NCI-H524 (cell line): ENCODE measurements around the gene SLC22A12.

Source experiments
- DNase-seq, 2 experiments: peaks; one replicate each; lab custom pipeline; 2025; lab: John Stamatoyannopoulos, UW

The SLC22A12 gene

DNA sequence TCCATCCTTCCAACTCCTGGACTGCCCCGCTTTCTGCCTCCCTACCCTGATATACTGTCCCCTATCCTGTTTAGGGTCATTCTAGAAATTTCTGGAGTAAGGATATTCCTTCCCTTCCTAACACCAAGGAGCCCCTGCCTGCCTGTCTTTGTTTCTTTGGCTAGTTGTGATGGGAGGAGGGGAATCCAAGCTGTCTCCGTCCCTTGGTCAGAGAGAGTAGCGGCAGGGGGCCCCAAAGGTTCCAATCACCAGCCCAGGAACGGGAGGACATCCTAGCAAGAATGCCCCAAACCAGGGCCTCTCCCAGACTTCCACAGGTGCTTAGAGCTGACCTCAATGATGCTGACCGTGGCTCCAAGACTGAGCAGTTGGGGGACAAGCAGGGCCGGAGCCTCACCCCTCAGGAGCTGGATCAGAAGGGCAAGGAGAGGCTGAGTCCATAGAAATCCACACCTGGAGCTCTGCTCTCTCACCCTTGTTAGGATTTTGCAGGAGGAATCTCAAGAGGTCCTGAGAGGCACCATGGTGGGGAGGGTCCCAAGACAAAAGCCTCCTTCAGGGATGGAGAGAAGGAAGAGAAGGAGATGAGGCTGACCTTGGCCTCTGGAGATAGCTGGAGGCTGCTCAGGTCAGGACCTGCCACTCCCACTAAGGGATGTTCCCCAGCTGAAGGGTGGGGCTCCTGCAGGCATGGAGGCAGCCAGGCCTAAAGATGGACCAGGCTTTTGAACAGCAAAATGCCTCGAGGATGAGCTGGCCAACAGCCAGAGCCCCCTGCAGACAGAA, 13.6 kb downstream of the SLC22A12 start:
- DNase-seq, result no peak

DNA sequence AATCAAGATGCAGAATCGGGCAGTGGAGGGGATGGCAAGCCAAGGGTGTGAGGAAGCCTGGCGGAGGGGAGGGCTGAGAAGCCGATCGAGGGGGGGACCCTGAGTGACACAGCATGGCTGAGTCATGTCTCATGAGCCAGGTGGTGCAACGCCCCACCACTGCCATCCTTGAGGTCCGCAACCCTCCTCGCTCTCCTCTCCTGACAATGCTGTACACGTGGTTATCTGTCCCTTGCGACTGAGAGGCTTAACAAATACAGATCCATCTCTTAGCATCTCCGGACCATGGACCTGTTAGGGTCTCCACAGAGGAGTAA, 14.2 kb downstream of the SLC22A12 start:
- DNase-seq, result no peak

DNA sequence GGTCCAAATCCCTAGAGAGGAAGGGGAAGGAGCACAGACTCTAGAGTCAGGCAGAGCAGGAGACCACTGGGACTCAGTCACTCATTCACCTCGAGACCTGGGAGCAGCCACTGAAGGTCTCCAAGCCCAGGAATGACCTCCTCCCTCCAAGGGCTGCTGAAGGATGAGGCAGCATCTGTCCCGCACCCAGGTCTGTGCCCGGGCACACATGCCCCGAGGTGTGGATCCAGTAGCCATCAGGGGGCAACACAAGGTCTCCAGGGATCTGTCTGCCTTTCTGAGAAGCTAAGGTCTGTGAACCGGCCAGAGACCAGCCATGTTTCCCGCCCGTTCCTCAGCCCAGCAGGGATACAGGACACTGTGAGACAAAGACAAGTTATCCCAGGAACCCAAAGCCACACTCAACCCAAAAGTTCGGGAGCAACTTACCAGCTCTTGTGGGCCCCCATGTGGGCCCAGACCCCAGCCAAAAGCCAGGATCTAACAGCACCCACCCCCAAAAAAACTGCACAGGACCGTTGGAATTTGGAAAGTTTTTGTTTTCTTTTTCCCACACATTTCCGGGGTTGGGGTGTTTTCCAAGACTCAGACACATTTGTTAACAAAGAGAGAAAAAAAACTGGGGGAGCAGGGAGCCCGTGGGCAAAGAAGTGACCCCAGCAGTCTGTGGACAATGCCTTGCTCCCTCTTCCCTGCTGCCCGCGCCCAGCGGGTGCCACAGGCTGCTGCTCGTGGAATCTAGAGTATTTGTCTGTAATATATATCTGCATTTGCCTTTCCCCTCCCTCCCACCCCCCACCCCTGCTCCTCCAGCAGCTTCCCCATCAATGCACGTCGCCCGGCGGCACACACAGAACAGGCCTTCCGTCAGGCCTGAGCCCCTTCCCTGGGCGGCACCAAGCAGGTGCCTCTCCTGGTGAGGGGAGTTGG, 14.9 kb downstream of the SLC22A12 start:
- DNase-seq, result no peak

DNA sequence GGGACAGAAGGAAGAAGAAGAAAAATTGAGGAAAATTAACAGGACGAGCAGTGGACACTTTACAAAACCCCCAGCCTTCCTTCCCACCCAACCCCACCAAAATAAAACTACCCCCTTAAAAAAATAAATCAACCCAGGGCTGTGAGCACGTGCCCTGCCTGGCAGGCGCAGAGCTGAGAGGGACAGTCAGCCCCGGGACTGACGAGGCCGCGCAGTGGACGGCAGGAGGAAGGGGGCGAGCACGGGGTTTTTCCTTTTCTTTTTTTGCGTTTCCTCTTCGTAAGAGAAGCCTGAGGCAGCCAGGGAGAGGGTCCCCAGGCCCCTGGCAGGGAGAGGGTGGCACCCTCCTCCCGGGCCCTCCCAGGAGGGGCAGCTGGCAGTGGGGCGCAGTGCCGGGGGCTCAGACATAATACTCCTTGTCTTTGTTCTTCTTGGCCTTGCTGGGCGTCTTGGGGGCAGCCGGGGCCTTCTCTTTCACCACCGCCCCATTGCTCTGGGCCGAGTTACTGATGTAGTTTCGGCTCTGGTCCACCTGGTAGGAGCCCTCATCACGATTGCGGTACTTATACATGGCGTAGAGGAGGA, 15.9 kb downstream of the SLC22A12 start:
- no peak for DNase-seq

DNA sequence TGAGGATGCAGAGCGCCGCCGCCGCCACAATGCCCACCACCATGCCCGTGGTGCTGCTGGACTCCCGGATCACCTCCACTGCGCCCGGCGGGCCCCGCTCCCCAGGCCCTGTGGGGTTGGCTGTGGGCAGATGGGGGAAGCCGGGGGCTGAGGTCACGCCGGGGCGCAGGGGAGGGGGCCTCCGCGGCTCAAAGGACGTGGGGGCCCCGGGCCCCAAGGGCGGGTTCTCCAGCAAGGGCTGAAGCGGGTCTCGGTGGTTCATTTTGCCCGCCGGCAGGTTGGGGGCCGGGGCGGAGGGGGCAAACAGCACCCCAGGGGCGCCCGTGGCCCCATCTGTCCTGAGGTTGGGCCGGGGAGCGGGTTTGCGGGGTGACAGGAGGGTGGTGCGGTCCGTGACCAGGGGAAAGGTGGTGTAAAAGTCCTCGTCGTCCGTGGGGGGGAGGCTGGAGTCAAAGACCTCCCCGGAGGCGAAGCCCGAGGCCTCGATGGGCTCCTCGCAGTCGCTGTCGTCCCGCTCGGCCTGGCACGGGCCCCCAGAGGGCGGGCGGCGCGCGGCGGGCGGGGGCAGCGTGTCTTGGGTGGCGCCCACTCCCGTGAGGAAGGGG, 16.5 kb downstream of the SLC22A12 start:
- no peak for DNase-seq

DNA sequence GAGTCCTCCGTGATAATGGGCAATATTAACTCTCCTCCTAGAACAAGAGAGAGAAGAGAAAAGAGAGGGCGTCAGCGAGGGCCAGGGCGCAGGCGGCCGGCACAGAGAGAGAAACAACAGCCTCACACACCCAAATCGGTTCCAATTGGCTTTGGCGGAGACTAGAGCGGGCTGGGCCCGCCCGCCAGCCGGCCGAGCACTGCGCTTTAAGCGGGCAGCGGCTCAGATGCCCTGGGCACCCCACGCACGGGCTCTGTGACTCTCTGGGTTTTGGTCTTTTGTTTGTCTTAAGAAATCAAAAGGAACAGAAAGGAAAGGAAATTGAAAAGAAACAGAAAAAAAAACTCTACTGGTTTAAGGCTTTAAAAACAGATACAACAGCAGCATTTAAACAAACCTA, 17.0 kb downstream of the SLC22A12 start:
- no peak for DNase-seq

DNA sequence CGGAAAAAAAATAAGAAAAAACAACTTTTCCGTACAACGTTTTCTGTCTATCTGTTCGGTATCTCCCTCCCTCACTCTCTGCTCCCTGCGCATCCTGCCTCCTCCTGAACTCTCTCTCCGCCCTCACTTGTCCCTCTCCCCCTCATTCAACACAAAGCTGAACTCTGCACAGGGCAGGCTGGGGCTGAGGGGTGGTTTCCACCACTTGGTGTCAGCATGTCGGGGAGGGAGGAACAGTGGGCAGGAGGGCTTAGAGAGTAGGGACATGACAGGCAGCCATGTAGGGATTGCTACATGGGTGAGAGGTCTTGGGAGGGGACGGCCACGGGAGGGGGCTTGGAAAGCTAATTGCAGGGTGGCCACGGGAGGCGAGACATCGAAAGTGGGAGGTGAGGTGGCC, 17.6 kb downstream of the SLC22A12 start:
- DNase-seq, result no peak

DNA sequence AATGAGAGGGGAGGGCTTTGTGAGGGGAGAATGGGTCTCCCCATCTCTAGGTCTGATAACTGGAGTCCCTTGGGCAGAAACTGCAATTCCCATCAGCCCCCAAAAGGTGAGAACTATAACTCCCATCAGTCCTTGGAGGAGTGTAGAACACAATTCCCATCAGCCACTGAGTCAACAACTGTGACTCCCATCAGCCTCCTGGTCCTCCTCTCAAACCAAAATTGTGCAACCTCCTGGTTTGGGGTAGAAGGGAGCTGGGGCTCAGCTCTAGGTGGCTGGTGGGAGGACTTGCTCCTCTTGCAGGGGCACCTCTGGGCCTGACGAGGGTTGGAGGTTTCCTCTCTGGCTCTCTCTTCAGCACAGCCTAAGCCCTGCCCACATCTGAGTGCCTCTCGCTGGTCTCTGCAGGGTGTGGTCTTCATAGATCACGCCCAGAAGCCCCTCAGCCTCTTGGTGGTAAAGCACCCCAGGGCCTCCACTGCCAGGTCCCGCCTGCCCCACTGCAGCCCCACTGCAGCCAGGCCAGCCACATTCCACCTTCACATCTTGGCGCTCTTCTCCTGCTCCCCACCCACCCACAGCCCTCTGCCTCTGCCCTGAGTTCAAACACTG, 18.5 kb downstream of the SLC22A12 start:
- DNase-seq, result no peak

DNA sequence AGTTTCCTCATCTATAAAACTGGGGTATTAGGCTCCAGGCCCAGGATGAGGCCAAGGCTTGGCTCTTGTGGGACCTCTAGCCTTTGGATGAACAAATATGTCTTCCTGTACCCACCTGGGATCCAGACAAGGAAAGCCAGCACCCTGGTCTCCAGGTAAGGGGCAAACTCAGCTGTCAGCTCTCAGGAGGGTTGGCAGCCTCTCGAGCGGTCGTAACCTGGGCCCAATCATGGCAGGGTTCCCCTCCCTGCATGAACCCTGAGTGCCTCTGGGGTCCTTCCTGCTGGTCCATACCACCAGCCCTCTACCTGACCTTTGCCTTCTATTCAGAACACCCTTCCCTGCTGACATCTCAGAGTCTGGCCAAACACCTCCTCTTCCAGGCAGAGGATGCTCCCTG, 19.6 kb downstream of the SLC22A12 start:
- DNase-seq, result no peak

DNA sequence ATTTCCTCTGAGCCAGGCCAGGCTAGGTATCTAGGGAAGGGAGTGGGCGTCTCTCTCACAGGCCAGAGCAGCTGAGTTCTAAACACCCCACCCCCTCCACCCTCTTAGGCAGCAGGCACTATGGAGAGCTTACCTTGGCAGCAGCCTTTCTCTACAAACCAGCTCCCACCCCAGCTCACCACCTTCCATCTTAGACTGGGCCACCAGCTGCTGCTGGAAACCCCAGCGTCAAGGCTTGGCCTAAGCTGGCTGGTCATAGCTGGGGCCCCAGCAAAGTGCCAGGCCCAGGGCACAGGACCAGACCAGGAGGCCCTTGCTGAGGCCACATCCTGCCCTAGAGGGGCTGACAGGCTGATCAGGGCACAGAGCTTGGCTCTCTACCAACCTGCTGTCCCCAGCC, 20.2 kb downstream of the SLC22A12 start:
- no peak for DNase-seq

DNA sequence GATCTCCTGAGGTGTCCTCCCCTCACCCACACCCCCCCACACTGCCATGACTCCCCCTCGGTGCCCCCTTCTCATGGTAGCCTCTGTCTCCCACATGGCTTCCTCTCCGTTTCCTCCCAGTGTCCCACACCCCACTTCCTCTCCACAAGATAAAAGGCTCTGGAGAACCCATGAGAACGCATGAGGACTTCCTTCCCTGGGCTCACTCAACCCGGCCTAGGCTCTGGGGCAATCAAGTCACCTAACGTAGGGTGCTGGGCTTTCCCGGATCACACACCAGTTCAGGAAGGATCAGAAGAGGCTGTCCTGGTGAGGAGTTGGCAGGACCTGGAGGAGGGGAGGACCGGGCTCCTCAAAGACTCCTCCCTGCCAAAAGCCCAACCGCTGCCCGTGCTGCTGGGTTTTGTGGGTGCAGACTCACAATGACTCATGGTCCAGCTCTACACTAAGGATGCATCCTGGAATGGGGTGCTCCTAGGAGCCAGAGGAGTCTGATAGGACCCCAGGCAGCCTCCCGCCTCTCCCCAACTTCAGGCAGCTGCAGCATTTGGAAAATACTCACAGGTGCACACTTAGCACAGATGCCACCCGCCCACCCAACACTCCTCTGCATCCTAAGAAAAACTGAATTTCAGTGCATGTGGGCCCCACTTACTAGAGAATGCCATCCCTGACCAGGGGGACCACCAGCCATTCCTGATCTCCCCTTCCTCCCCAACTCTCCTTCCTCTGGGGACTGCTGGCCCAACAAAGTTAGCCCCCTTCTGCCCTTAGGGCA, 21.0 kb downstream of the SLC22A12 start:
- no peak for DNase-seq

DNA sequence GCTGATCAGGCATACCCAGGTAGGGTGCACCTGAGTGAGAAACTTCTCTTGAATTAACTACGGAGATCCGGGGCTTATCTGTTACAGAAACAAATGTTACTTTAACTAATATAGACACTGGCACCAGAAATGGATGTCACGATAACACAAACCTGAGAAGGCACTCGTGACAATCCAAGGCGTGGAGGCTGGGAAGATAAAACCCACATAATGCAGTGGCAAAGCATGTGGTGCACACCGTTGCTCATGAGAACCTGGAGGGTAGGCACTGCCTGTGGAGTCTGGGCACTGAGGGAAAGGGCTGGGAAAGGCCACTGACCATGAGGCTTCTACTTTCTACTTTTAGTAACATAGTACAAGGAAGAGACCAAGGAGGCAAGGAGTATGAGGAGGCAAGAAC, 22.6 kb downstream of the SLC22A12 start:
- DNase-seq, result no peak

DNA sequence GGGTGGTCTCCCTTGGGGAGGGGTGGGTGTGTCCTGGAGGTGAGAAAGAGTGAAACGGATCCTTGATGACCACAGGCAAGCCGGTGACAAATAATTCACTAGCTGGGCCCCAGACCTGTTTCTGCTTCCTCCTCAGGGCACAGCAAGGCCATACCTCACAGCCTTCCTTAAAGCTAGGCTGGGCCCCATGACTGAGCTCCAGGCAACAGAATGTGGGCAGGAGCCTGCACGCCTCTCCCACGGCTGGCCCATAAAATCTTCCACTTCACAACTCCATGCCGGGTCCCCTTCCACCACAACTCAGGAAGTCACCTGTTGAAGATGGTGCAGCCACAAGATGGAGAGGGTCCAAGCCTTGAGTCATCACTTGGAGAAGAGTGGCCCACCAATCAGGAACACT, 23.9 kb downstream of the SLC22A12 start:
- DNase-seq, result no peak

DNA sequence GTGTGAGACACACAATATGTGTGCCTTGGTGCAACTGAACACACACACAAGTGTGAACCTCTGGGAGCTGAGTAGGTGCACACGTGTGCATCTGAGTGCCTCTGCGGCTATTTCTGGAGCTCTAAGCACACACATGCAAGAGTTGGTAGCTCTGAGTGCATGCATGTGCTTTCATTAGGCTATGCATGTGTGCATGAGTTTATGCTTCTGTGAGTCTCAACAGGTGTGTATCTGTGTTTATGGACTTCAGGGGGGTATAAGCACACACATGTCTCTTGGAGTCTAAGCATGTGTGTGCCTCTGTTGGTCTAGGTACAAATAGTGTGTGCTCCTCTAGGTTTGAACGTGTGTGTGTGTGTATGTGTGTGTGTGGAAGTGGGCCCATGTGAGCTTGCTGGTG, 25.8 kb downstream of the SLC22A12 start:
- DNase-seq, result no peak

DNA sequence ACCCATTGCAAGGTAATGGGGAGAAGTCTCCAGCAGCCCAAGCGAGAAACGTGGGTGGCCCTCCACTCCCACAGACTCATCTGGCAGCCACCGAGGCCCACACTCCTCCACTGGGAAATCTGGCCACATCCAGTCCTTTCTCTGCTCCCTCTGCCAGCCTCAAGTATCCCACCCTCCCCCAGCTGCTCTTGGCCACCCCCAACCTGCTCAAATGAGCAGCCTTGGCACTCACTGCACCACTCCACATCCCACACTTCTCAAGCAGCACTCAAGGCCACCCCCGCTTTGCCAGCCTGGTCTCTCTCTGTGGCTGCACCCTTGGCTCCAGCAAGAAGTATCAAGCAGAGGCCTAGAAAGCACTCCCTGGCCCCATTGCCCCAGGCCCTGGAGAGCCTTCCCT, 28.2 kb downstream of the SLC22A12 start:
- DNase-seq, result no peak

DNA sequence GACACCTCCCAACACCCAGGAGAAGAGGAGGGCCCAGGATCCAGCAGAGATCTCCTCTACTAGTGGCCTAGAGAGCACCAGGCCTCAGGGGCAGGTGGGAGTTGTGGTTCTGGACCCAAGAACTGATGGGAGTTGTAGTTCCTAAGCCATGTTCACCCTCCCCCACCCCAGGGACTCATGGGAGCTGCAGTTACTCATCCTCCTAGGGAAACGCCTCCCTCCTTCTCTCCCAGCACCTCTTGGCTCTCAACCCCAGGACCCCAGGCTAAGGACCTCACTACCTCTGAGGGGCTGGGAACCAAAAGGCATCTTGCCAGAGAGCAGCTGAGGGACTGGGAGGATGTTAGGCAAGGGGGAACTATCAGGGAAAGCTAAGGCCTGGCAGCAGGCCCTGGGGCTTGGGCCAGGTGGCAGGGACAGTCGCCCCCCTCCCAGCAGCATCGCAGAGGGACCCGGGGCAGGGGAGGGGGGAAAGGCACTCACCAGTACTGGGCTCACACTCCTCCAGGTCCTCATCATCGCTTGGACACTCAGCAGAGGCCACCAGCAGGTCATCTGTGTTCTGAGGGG, 28.9 kb downstream of the SLC22A12 start:
- DNase-seq, result no peak

DNA sequence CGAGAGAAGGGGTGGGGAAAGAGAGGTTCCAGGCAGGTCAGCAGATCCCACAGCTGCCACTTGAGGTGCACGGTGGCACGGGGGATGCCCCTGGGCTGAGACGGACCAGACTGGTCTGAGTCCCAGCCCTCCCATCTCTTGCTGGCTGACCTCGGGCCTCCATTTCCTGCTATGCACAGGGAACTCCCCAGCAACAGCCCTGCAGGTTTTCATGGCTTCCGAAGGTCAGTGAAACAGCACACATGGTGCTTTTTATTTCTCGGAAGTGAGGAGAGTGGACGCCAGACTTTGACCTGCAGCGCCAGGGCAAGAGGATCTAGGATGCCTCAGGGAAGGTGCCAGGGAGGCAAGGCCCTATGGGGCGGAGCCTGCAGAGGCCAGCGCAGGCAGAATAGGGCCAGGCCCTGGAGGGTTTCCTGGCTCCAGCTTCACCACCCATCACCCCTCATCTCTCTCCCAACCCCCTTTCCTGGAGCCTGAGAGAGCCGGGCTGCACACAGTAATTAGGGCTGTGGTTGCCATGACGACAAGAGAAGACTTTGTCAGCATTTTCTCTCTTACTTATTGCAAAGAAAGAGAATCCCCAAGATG, 29.5 kb downstream of the SLC22A12 start:
- peak in 1 of 2 experiments; percentile 11 for DNase-seq

DNA sequence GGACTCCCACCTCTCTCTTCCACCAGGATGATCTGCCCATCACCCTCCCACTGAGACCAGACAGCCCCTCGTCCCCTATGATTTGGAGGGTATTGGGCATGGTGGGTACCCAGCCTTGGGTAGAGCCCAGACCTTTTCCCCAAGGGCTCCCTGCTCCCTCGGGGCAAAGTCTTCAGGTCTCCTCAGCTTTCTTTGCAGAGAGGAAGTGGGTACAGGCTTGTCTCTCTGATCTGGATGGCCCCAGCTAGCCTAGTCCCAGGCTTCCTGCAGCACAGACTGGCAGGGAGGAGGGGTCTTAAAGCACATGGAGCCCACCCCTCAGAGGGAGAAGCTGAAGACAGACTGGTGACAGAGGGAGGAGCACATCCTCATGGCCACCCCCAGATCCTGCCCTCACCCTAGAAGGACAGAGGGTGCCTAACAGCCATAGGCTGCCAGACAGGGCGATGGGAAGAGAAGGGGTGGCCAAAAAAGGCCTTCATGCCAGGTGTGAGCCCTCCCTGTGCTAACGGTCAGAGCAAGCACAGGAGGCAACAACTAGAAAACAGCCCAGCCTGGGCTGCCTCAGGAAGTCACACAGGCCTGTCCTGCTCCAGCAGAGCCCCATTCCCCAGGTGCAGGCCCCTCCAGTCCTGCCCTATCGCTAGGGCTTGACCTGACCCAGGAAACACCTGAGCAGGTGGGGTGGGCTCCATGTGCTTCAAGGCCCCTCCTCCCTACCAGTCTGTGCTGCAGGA, 30.4 kb downstream of the SLC22A12 start:
- DNase-seq, result no peak

DNA sequence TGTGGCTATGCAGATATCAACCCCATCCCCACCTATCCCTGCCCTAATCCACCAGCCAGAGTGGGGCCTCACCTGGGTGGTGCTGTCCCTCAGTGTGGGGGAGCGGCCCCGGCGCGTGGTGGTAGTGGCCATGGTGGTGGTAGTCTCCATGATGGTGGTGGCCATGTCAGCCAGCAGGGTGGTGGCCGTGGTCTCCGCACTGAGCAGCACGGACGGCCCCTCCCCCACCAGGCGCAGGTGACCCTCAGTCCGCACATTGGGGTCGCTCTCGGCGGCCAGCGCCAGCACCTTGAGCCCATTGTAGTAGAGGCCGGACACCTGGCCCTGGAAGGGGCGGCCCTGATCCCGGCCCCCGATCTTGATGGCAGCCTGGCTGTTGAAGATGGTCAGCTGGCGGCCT, 31.7 kb downstream of the SLC22A12 start:
- no peak for DNase-seq
